ENCODE data around the gene IWS1.

DNA sequence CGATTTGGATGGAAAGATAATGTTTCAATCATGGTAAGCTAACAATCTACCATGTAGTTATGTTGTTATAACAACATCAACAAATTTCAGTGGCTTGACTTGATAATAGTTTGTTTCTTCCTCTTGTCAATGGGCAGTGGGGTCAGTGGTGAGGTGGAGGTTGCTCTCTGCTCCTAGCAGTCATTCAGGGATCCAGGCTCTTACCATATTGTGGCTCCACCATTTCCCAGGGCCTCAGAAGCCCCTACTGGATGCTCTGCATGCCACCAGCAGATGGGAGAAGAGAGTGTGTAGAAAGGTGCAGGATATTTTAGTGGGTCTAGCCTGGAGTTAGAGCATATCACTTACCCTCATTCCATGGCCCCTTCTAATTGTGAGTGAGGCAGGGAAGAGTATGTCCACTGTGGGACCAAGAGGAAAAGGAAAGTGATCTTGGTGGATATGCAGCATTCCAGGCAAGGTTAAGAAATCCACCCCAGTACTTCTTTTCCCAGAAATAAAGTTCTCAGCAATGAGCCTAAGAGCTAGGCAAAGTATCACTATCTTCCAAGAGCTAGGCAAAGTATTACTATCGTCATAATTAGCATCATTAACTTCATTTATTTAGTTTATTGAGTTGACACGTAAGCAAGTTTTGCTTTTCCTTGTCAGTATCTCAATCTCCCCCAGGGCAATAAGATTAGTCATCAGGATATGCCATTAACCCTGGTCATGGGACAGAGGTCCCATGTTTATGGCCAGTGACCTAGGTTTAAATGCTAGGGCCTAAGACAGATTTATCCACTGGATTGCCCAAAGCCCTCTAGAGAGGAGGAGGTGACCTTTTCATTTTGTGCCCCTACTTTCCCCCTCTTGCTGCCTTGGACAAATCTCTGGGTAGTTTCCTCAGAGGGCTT lies 4.2 kb upstream of the IWS1 start:
- TF ChIP-seq, protein P1, sequence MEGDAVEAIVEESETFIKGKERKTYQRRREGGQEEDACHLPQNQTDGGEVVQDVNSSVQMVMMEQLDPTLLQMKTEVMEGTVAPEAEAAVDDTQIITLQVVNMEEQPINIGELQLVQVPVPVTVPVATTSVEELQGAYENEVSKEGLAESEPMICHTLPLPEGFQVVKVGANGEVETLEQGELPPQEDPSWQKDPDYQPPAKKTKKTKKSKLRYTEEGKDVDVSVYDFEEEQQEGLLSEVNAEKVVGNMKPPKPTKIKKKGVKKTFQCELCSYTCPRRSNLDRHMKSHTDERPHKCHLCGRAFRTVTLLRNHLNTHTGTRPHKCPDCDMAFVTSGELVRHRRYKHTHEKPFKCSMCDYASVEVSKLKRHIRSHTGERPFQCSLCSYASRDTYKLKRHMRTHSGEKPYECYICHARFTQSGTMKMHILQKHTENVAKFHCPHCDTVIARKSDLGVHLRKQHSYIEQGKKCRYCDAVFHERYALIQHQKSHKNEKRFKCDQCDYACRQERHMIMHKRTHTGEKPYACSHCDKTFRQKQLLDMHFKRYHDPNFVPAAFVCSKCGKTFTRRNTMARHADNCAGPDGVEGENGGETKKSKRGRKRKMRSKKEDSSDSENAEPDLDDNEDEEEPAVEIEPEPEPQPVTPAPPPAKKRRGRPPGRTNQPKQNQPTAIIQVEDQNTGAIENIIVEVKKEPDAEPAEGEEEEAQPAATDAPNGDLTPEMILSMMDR (IDR thresholded peaks at IDR 0.05) = no peak
- TF ChIP-seq POLR2A (IDR thresholded peaks at IDR 0.05) = no peak

All from uterus (tissue), 2 donors.